ENCODE results near the gene TNFRSF12A. TPM values are rescaled to one million over a fixed set of nuclear protein-coding genes. Genes with fewer than 3 reads are reported as not detected.

The TNFRSF12A gene, protein sequence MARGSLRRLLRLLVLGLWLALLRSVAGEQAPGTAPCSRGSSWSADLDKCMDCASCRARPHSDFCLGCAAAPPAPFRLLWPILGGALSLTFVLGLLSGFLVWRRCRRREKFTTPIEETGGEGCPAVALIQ
- total RNA-seq (2022; extraction: Qiagen RNA extraction; ENCODE audit: low read depth) = 446 to 698 TPM (median 646 TPM) in 5 replicates

DNA sequence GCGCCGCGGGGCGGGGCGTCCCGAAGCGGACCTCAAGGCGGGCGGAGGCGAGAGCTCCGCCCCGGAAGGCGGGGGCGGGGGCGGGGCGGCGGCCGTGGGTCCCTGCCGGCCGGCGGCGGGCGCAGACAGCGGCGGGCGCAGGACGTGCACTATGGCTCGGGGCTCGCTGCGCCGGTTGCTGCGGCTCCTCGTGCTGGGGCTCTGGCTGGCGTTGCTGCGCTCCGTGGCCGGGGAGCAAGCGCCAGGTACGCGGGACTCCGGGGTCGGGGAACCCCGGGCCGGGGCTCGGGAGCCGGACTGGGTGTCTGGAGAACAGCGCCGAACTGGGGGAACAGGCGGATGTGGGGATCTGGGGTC lies at the start of gene TNFRSF12A:
Gene TNFRSF12A, plus strand, starts transcription at position 122 of the 357 bp plus-strand sequence. Its CDS starts 30 bp downstream, at position 152.

DNA sequence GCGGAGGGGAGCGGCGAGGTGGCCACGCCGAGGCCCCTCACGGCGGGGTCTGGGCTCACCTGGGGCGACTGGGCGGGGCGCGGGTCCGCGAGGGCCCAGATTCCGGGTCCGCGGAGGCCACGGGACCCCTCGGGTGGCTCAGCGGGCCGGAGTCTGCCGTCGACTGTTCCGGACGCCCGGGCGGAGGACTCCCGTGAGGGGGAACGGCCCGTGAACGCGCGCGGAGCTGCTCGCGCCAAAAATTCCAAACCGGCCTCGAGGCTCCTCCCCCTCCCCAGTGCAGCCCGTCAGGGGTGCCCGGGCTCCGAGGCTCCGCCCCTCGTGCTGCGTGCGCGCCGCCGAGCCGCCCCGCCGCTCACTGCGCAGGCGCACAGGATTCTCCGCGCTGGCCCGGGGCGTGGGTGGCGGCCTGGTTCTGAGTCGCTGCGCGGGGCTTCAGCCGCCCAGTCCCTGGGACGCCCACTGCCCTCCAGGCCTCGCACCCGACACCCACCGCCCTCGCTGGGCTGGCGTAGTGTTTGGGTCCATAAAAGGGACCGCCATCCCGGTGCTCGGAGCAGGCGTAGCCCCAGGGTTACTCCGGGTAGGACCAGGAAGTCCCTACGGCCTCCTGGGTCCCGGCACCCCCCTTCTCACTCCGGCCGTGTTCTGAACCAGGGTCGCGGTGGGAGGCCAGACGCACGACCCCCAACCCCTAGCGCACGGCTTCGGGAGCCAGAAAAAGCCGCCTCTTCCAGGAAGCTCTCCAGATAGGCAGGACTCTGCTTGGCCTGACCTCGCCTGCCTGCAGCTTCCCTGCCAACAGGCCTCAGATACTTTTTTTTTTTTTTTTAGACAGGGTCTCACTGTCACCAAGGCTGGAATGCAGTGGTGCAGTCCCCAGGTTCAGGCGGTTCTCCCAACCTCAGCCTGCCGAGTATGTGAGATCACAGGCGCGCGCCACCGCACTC lies 39.7 kb upstream of the TNFRSF12A start, which contains the start of gene PKMYT1:
Gene PKMYT1, minus strand, starts transcription at position 220 of the 950 bp plus-strand sequence. CDS start 789 bp downstream, outside the sequence.

DNA sequence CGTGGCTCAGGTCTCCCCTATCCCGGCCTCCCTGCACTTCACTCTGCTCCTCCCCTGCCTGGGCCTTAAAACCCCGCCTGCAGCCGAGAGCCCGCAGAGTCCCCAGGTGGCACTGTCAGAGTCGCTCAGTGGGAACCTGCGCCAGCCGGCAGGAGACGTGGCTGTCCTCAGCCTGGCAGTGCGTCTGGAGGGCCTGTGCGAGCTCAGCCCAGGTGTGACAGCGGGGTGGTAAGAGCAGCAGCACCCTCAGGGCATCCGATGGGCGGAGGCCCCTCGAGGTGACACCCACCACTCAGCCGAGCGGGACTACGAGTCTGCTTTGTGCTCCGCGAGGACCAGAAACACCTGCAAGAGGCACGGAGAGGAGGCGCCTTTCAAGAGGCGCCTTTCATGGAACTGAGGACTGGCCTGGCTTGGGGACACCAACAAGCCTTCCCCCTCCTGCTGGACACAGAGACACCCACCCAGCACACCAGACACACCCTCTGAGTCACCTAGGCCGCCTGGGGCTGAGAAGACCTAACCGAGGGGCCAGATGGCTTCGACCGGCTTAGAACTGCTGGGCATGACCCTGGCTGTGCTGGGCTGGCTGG lies 7.2 kb upstream of the TNFRSF12A start, which contains the start of gene CLDN9:
Gene CLDN9, plus strand, starts transcription at position 96 of the 593 bp plus-strand sequence. Its CDS starts 440 bp downstream, at position 536.

DNA sequence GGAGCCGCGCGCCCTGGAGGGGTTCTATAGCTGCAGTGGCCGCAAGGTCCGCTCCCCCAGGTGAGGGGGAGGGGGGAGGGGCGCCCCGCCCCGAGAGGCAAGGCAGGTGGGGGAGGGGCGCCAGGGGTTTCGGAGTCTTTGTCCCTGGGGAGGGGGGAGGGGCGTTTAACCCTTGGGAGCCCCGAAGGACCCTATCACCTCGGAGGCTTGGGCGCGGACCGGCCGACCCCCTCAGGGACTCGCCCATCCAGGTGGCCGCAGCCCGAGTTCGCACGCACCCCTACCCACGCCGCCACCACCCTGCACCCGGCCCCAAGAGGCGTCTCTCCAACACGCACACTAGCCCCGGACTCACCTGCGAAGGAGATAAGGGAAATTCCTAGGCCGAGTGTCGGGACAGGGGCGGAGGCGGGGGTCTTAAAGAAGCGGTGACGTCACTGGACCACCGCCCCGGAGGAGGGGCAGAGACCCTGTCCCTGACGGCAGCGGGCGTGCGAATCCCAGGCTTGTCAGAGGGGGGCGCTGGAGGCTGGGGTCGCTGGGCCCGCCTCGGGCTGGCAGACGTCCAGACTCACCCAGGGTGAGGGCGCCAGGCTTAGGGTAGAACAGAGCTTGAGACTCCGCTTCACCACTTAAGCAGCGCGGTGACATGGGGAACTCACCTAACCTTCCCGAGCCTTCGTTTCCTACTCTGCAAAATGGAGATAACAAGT lies 2.2 kb upstream of the TNFRSF12A start, which contains the start of gene CLDN6:
Gene CLDN6, minus strand, starts transcription at position 390 of the 713 bp plus-strand sequence. CDS start 2,162 bp downstream, outside the sequence.

DNA sequence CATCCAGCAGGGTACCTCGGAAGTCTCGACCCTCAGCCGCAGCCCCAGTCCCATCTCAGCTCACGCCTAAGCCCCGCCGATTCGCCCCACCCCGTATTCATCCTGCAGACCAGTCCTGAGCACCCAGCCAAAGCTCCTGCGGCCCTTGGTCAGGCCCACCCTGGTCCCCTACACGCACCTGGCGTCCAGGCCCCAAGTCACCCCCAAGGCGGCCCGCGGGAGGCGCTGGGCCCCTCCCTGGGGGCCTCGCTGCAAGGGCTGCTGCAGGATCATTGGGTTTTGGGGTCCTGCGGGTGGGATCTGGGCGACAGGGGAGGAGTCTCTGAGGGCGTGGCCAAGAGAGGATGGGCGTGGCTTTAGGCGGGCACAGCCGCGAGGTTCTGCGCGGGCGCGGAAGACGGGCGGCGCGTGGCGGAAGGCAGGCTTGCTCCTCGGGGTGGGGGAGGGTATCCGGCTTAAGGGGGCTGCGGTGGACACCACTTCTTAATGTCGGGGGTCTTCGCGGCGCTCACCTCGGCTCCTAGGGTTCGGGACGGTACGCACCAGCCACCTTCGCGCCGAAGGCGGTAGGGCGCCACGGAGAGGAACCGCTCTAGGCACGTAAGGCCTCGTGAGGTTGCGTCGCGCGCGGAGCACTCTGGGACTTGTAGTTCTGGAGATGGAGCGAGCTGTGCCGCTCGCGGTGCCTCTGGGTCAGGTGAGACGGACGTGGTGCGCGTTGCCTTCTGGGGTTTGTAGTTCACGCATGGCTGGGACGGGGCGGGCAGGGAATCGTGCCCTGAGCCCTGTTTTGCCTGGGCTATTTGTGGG lies 3.7 kb downstream of the TNFRSF12A start, which contains the start of the genes HCFC1R1 and THOC6:
Gene HCFC1R1, minus strand, starts transcription at position 274 of the 810 bp plus-strand sequence. Its CDS starts 1 bp downstream, at position 273.
Gene THOC6, plus strand, starts transcription at position 367 of the 810 bp plus-strand sequence. Its CDS starts 292 bp downstream, at position 659.

DNA sequence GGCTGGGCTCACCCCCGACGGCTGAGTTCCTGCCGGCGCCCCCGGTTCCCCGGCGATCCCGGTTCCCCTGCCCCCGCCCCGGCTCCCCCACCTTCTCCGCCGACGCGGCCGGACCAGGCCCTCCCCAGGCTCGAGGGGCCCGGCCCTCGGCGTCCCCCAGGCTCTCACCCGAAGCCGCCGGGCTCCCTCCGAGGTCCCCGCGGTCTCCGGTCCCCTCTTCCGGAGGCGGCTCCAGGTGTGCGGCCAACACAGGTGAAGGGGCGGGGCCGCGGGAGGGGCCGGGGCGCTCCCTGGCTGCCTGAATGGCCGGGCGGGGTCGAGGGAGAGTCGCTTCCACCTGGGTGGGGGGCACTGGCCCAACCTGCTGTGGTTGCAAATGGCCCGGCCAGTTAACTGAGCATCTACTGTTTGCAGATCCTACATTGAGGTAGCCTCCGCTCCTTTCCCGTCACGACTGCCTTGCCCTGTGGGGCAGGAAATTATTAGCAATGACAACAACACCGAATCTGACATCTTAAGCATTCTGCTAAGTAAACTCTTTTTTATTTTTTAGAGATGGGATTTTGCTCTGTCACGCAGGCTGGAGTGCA lies 16.7 kb downstream of the TNFRSF12A start, which contains the start of gene BICDL2:
Gene BICDL2, minus strand, starts transcription at position 219 of the 590 bp plus-strand sequence. CDS start 1,448 bp downstream, outside the sequence.

DNA sequence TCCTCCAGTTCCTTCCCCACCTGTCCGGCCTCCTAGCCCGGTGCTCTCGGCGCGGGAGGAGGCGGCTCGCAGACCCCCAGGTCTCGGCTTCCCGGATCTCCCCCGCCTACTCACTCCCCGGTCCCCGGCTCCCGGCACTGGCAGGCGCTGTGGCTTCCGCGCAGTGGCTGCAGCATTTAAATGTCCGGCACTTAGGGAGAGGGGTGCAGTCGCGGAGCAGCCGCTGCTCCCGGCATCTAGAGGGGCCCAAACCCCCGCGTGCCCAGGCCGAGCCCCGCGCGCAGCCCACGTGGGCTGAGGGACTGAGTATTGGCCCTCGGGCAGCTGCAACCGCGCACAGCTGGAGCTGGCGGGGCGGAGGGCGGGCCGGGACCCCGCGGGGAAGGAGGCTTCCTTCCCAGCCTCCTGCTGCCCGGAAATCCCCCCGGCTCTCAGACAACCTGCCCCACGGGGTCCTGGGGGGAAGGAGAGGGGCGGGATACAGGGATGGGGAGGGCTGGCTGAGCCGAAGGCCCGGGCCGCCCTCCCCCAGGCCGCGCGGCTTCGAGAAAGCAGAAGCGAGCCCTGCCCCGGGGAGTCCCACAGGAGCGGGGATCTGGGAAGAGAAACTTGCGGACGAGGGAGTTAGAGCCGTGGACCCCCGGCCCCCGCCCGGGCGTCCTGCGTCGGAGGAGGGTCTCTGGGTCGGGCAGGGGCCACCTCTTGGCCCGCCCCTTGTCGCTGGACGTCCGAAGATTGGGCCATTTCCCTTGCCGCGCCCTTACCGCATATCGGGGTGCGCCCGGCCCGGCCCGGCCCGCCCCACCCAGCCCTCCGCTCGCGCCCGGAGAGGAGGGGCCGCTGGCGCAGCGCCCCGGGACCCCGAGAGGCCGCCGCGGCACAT lies 25.8 kb downstream of the TNFRSF12A start, which contains the start of gene MMP25:
Gene MMP25, plus strand, starts transcription at position 804 of the 883 bp plus-strand sequence. CDS start 357 bp downstream, outside the sequence.

DNA sequence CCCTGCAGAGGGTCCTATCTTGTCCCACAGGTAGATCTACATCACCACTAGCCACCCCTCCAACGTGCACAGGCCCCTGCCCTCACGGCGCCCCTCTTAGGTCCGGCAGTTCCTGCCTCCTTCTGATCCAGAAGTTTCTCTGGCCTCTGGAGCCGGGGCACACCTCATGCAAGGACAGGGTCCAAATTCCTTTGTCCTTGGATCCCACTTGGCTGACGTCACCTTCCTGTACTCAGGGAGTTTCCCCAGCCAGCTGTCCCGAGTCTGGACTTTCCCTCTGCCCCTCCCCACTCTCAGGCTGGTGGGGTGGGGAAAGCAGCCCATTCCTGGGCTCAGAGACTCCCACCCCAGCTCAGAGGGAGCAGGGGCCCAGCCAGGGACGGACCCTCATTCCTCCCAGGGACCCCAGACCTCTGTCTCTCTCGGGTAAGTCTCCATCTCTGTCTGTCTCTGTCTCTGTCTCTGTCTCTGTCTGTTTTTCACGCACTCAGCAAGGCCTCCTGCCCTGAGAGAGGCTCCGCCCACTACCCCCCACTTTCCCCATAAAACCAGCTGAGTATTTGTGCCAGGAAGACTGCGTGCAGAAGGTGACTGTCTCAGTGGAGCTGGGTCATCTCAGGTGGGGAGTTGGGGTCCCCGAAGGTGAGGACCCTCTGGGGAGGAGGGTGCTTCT lies 45.0 kb downstream of the TNFRSF12A start, which contains the start of gene IL32:
Gene IL32, plus strand, starts transcription at position 572 of the 673 bp plus-strand sequence. CDS start 172 bp downstream, outside the sequence.

Other genes with a start within 250 kb of the TNFRSF12A start
- 414 to 506 TPM (median 472 TPM) in 5 replicates for gene ELOB, start 243.1 kb upstream of the TNFRSF12A start, total RNA-seq (2022; extraction: Qiagen RNA extraction; ENCODE audit: low read depth)
- gene PRSS33, start 232.8 kb upstream of the TNFRSF12A start, total RNA-seq (2022; extraction: Qiagen RNA extraction; ENCODE audit: low read depth) = 0.03 TPM in 1 of 5 replicates, not detected in the others
- not detected in 5 replicates for gene PRSS41, start 221.9 kb upstream of the TNFRSF12A start, total RNA-seq (2022; extraction: Qiagen RNA extraction; ENCODE audit: low read depth)
- gene PRSS21, start 203.1 kb upstream of the TNFRSF12A start, total RNA-seq (2022; extraction: Qiagen RNA extraction; ENCODE audit: low read depth) = 0.11 to 0.19 TPM (median 0.12 TPM) in 3 of 5 replicates, not detected in the others
- 0.55 to 1.0 TPM (median 0.87 TPM) in 5 replicates for gene ZG16B, start 190.1 kb upstream of the TNFRSF12A start, total RNA-seq (2022; extraction: Qiagen RNA extraction; ENCODE audit: low read depth)
- gene PRSS22, start 162.2 kb upstream of the TNFRSF12A start, total RNA-seq (2022; extraction: Qiagen RNA extraction; ENCODE audit: low read depth) = 2.3 to 3.6 TPM (median 2.7 TPM) in 5 replicates
- 46.2 to 58.3 TPM (median 52.7 TPM) in 5 replicates for gene FLYWCH2, start 137.2 kb upstream of the TNFRSF12A start, total RNA-seq (2022; extraction: Qiagen RNA extraction; ENCODE audit: low read depth)
- 18.8 to 30.9 TPM (median 28.1 TPM) in 5 replicates for gene FLYWCH1, start 108.4 kb upstream of the TNFRSF12A start, total RNA-seq (2022; extraction: Qiagen RNA extraction; ENCODE audit: low read depth)
- gene KREMEN2, start 56.1 kb upstream of the TNFRSF12A start, total RNA-seq (2022; extraction: Qiagen RNA extraction; ENCODE audit: low read depth) = 1.1 to 2.3 TPM (median 1.9 TPM) in 5 replicates
- 29.4 to 40.9 TPM (median 37.7 TPM) in 5 replicates for gene PAQR4, start 51.0 kb upstream of the TNFRSF12A start, total RNA-seq (2022; extraction: Qiagen RNA extraction; ENCODE audit: low read depth)
- gene PKMYT1, start 39.9 kb upstream of the TNFRSF12A start, total RNA-seq (2022; extraction: Qiagen RNA extraction; ENCODE audit: low read depth) = 62.4 to 91.1 TPM (median 87.4 TPM) in 5 replicates
- gene CLDN9, start 7.4 kb upstream of the TNFRSF12A start, total RNA-seq (2022; extraction: Qiagen RNA extraction; ENCODE audit: low read depth) = 0.27 to 0.80 TPM (median 0.39 TPM) in 5 replicates
- 0.30 to 0.58 TPM (median 0.32 TPM) in 4 of 5 replicates, not detected in the other for gene CLDN6, start 2.2 kb upstream of the TNFRSF12A start, total RNA-seq (2022; extraction: Qiagen RNA extraction; ENCODE audit: low read depth)
- 201 to 240 TPM (median 232 TPM) in 5 replicates for gene HCFC1R1, start 3.6 kb downstream of the TNFRSF12A start, total RNA-seq (2022; extraction: Qiagen RNA extraction; ENCODE audit: low read depth)
- gene THOC6, start 3.7 kb downstream of the TNFRSF12A start, total RNA-seq (2022; extraction: Qiagen RNA extraction; ENCODE audit: low read depth) = 27.4 to 38.7 TPM (median 33.2 TPM) in 5 replicates
- gene BICDL2, start 16.6 kb downstream of the TNFRSF12A start, total RNA-seq (2022; extraction: Qiagen RNA extraction; ENCODE audit: low read depth) = not detected in 5 replicates
- 0.67 to 0.97 TPM (median 0.85 TPM) in 5 replicates for gene MMP25, start 26.2 kb downstream of the TNFRSF12A start, total RNA-seq (2022; extraction: Qiagen RNA extraction; ENCODE audit: low read depth)
- 22.4 to 36.7 TPM (median 28.1 TPM) in 5 replicates for gene IL32, start 45.3 kb downstream of the TNFRSF12A start, total RNA-seq (2022; extraction: Qiagen RNA extraction; ENCODE audit: low read depth)
- gene ZSCAN10, start 78.9 kb downstream of the TNFRSF12A start, total RNA-seq (2022; extraction: Qiagen RNA extraction; ENCODE audit: low read depth) = 0.03 TPM in 1 of 5 replicates, not detected in the others
- 11.3 to 15.1 TPM (median 13.2 TPM) in 5 replicates for gene ZNF205, start 92.2 kb downstream of the TNFRSF12A start, total RNA-seq (2022; extraction: Qiagen RNA extraction; ENCODE audit: low read depth)
- gene ZNF213, start 114.7 kb downstream of the TNFRSF12A start, total RNA-seq (2022; extraction: Qiagen RNA extraction; ENCODE audit: low read depth) = 7.9 to 12.9 TPM (median 11.6 TPM) in 5 replicates
- 0.29 to 0.48 TPM (median 0.40 TPM) in 3 of 5 replicates, not detected in the others for gene OR1F1, start 167.8 kb downstream of the TNFRSF12A start, total RNA-seq (2022; extraction: Qiagen RNA extraction; ENCODE audit: low read depth)
- gene ZNF200, start 214.8 kb downstream of the TNFRSF12A start, total RNA-seq (2022; extraction: Qiagen RNA extraction; ENCODE audit: low read depth) = 8.1 to 11.5 TPM (median 8.3 TPM) in 5 replicates
- gene MEFV, start 236.3 kb downstream of the TNFRSF12A start, total RNA-seq (2022; extraction: Qiagen RNA extraction; ENCODE audit: low read depth) = not detected in 5 replicates